Cardiac muscle cell (in vitro differentiated cells and primary cell): Measurements from ENCODE around the gene UROC1. TPM values are rescaled to one million over a fixed set of nuclear protein-coding genes. Genes with fewer than 3 reads are reported as not detected.

Experiments used
- DNase-seq, 2 donors: peaks; one replicate each; pipeline versions ENCODE4 v3.0.0 to v3.0.0-alpha.2; 2010 to 2017; ENCODE audit warnings: low read depth in 1 of 2, low spot score in 1 of 2
- H3K27ac ChIP-seq: fragments of 200-600 bp; sonication (generic); 2 replicates; pipeline ENCODE4 v1.5.1; 2016
- H3K27me3 ChIP-seq: fragments of 200-600 bp; sonication (generic); 2 replicates; pipeline ENCODE4 v1.6.0; 2016; ENCODE audit warnings: control low read depth
- H3K36me3 ChIP-seq: fragments of 200-600 bp; sonication (generic); 2 replicates; pipeline ENCODE4 v1.5.1; 2016; ENCODE audit warnings: control low read depth
- H3K4me1 ChIP-seq: fragments of 200-600 bp; sonication (generic); 2 replicates; pipeline ENCODE4 v1.8.1; 2017; ENCODE audit warnings: low read depth, mild to moderate bottlenecking, mixed run types
- H3K4me3 ChIP-seq: fragments of 200-600 bp; sonication (generic); 2 replicates; pipeline ENCODE4 v1.5.1; 2016; ENCODE audit warnings: mild to moderate bottlenecking
- H3K9me3 ChIP-seq: fragments of 200-600 bp; sonication (generic); 2 replicates; pipeline ENCODE4 v1.5.1; 2017; ENCODE audit warnings: low read depth, mild to moderate bottlenecking, control low read depth
- polyA plus RNA-seq: library from polyadenylated mRNA; unstranded; fragments of >200 nt; fragmentation: Nextera tagmentation; extraction: Ambion mirVana; gene quantifications from 2 replicates; pipeline ENCODE4 v1.2.1, GENCODE V29; 2016
- total RNA-seq: library from RNA; depleted of rRNA; stranded (reverse); fragments of >200 nt; gene quantifications from 2 replicates; pipeline ENCODE4 v1.2.3, GENCODE V29; 2016
- TF ChIP-seq, protein P1 (sequence below): IDR thresholded peaks from 2 replicates; pipeline ENCODE4 v1.5.1; 2012; ENCODE audit warnings: low read depth, mild to moderate bottlenecking, low read length

The UROC1 gene
- total and polyA plus RNA-seq, 2 experiments from 2014 or later, result not detected

DNA sequence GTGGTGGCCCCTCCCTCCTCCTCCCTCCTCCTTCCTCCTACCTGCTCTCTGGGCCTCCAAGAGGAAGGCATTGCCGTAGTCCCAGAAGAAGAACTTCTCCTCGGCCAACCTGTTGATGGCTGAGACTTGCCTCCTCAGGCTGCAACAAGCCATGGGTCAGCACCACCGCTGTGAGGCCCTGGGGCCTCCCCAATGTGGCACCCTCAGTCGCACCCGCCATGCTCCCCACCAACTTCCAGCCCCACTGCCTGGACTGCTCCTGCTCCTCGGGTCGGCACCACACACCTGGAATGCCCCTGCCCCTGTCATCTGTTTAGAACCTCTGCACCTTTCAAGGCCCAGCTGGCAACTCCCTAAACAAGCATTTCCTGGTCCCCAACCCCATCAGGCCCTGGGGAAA, 17.6 kb downstream of the UROC1 start:
- no peaks in the 10 kb centered on the region for H3K27me3 ChIP-seq
- H3K9me3 ChIP-seq, result no peaks in the 10 kb centered on the region
- TF ChIP-seq, protein P1, sequence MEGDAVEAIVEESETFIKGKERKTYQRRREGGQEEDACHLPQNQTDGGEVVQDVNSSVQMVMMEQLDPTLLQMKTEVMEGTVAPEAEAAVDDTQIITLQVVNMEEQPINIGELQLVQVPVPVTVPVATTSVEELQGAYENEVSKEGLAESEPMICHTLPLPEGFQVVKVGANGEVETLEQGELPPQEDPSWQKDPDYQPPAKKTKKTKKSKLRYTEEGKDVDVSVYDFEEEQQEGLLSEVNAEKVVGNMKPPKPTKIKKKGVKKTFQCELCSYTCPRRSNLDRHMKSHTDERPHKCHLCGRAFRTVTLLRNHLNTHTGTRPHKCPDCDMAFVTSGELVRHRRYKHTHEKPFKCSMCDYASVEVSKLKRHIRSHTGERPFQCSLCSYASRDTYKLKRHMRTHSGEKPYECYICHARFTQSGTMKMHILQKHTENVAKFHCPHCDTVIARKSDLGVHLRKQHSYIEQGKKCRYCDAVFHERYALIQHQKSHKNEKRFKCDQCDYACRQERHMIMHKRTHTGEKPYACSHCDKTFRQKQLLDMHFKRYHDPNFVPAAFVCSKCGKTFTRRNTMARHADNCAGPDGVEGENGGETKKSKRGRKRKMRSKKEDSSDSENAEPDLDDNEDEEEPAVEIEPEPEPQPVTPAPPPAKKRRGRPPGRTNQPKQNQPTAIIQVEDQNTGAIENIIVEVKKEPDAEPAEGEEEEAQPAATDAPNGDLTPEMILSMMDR, result no peak
- H3K4me1 ChIP-seq, result no peaks in the 10 kb centered on the region
- no peak overlapping the region for H3K4me3 ChIP-seq
- DNase-seq, result no peak
- H3K27ac ChIP-seq, result no peak overlapping the region
- no peaks in the 10 kb centered on the region for H3K36me3 ChIP-seq

DNA sequence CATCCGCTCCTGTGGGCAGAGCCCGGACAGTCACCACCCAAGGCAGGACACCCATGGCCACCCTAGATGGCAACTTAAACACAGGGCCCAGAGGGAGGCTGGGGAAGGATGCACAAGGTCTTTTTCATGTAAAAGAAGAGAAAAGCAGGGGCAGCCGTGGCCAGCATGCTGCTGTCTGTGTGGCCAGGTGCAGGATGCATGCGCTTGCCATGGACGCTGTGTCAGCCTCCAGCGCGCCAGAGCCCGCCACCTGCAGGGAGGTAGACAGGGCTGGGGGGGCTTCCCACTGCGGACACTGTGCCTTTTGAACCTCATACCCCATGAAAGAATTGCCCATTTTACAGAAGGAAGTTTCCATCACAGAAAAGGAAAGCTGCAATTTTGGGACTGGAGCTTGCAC, 18.2 kb downstream of the UROC1 start:
- Histone ChIP-seq H3K36me3 (no peaks in the 10 kb centered on the region), H3K4me1 (no peaks in the 10 kb centered on the region), H3K9me3 (no peaks in the 10 kb centered on the region), H3K27ac (no peak overlapping the region), H3K4me3 (no peak overlapping the region), H3K27me3 (no peaks in the 10 kb centered on the region)
- TF ChIP-seq, protein P1, result no peak
- no peak for DNase-seq

GRCh38 chr3:126498929-126499328, 18.6 kb downstream of the UROC1 start:
- no peak for DNase-seq
- Histone ChIP-seq H3K9me3 (no peaks in the 10 kb centered on the region), H3K27me3 (no peaks in the 10 kb centered on the region), H3K27ac (no peak overlapping the region), H3K4me3 (no peak overlapping the region), H3K4me1 (no peaks in the 10 kb centered on the region), H3K36me3 (no peaks in the 10 kb centered on the region)
- TF ChIP-seq, protein P1, result no peak

DNA sequence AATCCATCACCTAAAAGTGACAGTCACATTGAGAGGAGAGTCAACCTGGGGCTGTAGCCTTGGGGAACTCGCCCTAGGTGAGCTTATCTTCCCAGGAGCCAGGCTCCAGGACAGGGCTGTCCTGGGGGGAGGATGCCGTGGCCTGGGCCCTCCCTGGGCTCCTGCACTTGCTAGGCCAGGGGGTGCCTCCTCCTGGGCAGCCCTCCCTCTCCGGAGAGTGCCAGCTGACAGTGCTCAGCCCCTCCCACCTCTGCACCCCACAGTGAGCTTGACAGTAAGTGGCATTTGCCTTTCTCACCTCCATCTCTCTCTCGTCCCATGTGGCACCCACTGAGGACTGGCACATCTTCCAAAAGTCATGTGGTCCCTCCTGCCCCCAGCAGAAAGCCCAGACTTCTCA, 19.1 kb downstream of the UROC1 start:
- H3K4me1 ChIP-seq, result no peaks in the 10 kb centered on the region
- no peak overlapping the region for H3K27ac ChIP-seq
- no peaks in the 10 kb centered on the region for H3K9me3 ChIP-seq
- no peak overlapping the region for H3K4me3 ChIP-seq
- no peaks in the 10 kb centered on the region for H3K27me3 ChIP-seq
- no peaks in the 10 kb centered on the region for H3K36me3 ChIP-seq
- TF ChIP-seq, protein P1, result no peak
- no peak for DNase-seq

GRCh38 chr3:126497956-126498355, 19.6 kb downstream of the UROC1 start:
- Histone ChIP-seq H3K4me1 (no peaks in the 10 kb centered on the region), H3K36me3 (no peaks in the 10 kb centered on the region), H3K27me3 (no peaks in the 10 kb centered on the region), H3K4me3 (no peak overlapping the region), H3K9me3 (no peaks in the 10 kb centered on the region), H3K27ac (no peak overlapping the region)
- DNase-seq, result no peak
- TF ChIP-seq, protein P1, result no peak
